Neural progenitor cell (in vitro differentiated cells): ENCODE results near the gene PPM1G. TPM values are rescaled to one million over a fixed set of nuclear protein-coding genes. Genes with fewer than 3 reads are reported as not detected.

Experiments used
- DNase-seq: peaks from one replicate; pipeline ENCODE4 v3.0.0-alpha.2; 2016; ENCODE audit warnings: low spot score
- H2AFZ ChIP-seq: fragments of 200-600 bp; sonication (generic); replicated peaks from 2 replicates; pipeline ENCODE4 v1.6.1; 2016; ENCODE audit warnings: antibody characterized with exemption
- H3F3A ChIP-seq: fragments of 200-600 bp; sonication (generic); 2 replicates; pipeline ENCODE4 v1.6.1; 2016; ENCODE audit warnings: antibody characterized with exemption, low read depth
- H3K27ac ChIP-seq: fragments of 200-600 bp; sonication (generic); 2 replicates; pipeline ENCODE4 v1.5.1; 2016; ENCODE audit warnings: mild to moderate bottlenecking
- H3K27me3 ChIP-seq: fragments of 200-600 bp; sonication (generic); 2 replicates; pipeline ENCODE4 v1.6.1; 2016; ENCODE audit warnings: mild to moderate bottlenecking, moderate library complexity
- H3K36me3 ChIP-seq: fragments of 200-600 bp; sonication (generic); 2 replicates; pipeline ENCODE4 v1.5.1; 2016
- H3K4me1 ChIP-seq: fragments of 200-600 bp; sonication (generic); 2 replicates; pipeline ENCODE4 v1.6.1; 2016; ENCODE audit warnings: mixed run types
- H3K4me2 ChIP-seq: fragments of 200-600 bp; sonication (generic); 2 replicates; pipeline ENCODE4 v1.6.1; 2016
- H3K4me3 ChIP-seq: fragments of 200-600 bp; sonication (generic); 2 replicates; pipeline ENCODE4 v1.5.1; 2016
- H3K79me2 ChIP-seq: fragments of 200-600 bp; sonication (generic); 2 replicates; pipeline ENCODE4 v1.6.1; 2016; ENCODE audit warnings: low read depth
- H3K9ac ChIP-seq: fragments of 200-600 bp; sonication (generic); 2 replicates; pipeline ENCODE4 v1.6.1; 2016
- H3K9me3 ChIP-seq: fragments of 200-600 bp; sonication (generic); 2 replicates; pipeline ENCODE4 v1.5.1; 2016; ENCODE audit warnings: low read depth
- H4K20me1 ChIP-seq: fragments of 200-600 bp; sonication (generic); 2 replicates; pipeline ENCODE4 v1.6.1; 2016; ENCODE audit warnings: low read depth
- H3K27ac Mint-ChIP-seq: 3 replicates; pipeline ENCODE4 v1.8.0; 2021; ENCODE audit warnings: mixed read lengths
- H3K27me3 Mint-ChIP-seq: 2 replicates; pipeline ENCODE4 v1.8.0; 2022; ENCODE audit warnings: low read depth, mild to moderate bottlenecking, inconsistent platforms, moderate library complexity, mixed read lengths; ENCODE audit not compliant: insufficient read depth
- H3K36me3 Mint-ChIP-seq: 3 replicates; pipeline ENCODE4 v1.8.0; 2021; ENCODE audit warnings: mixed read lengths
- H3K4me1 Mint-ChIP-seq: 3 replicates; pipeline ENCODE4 v1.8.0; 2021; ENCODE audit warnings: mixed read lengths
- H3K4me3 Mint-ChIP-seq: 3 replicates; pipeline ENCODE4 v1.8.0; 2021; ENCODE audit warnings: mild to moderate bottlenecking, moderate library complexity, mixed read lengths
- H3K9me3 Mint-ChIP-seq: 3 replicates; pipeline ENCODE4 v1.8.0; 2020; ENCODE audit warnings: mixed read lengths
- CTCF ChIP-seq: fragments of 200-600 bp; sonication (generic); IDR thresholded peaks from 2 replicates; pipeline ENCODE4 v1.5.1; 2017; ENCODE audit warnings: antibody characterized with exemption, mild to moderate bottlenecking
- EZH2 ChIP-seq: fragments of 200-600 bp; sonication (generic); IDR thresholded peaks from 2 replicates; pipeline ENCODE4 v1.6.1; 2017; ENCODE audit warnings: antibody characterized with exemption, mild to moderate bottlenecking, moderate library complexity
- EZH2phosphoT487 ChIP-seq: fragments of 200-600 bp; sonication (generic); IDR thresholded peaks from 2 replicates; pipeline ENCODE4 v1.6.1; 2017; ENCODE audit warnings: antibody characterized with exemption
- total RNA-seq: library from RNA; depleted of rRNA; stranded (reverse); fragments of >200 nt; gene quantifications from 2 replicates; pipeline ENCODE4 v1.2.3, GENCODE V29; 2015; ENCODE audit warnings: low replicate concordance

PPM1G gene
- total RNA-seq, 1 donor from 2014 or later = 114 TPM

- no peaks in the 10 kb centered on the region for H3K9me3 Mint-ChIP-seq
- H3K36me3 ChIP-seq = no peaks in the 10 kb centered on the region
- H3K9ac ChIP-seq = no peak overlapping the region
- H3K27ac Mint-ChIP-seq = no peak overlapping the region
- TF ChIP-seq CTCF (no peak), EZH2phosphoT487 (no peak), EZH2 (no peak)
- H3K27ac ChIP-seq = no peak overlapping the region
- peaks cover 42% of the 10 kb centered on the region for H3K79me2 ChIP-seq
- H3F3A ChIP-seq = peaks cover 45% of the 10 kb centered on the region
- H3K4me1 ChIP-seq = peaks cover 12% of the 10 kb centered on the region
- H3K27me3 ChIP-seq = no peaks in the 10 kb centered on the region
- no peak overlapping the region for H3K4me3 ChIP-seq
- H3K36me3 Mint-ChIP-seq = peaks cover 37% of the 10 kb centered on the region
- peaks cover 18% of the 10 kb centered on the region for H3K27me3 Mint-ChIP-seq
- no peak for DNase-seq
- no peak overlapping the region for H2AFZ ChIP-seq
- H3K4me2 ChIP-seq = no peak overlapping the region
- peak overlapping the region; percentile 24 for H3K4me3 Mint-ChIP-seq
- no peaks in the 10 kb centered on the region for H3K9me3 ChIP-seq
- H3K4me1 Mint-ChIP-seq = peaks cover 26% of the 10 kb centered on the region
- peaks cover 14% of the 10 kb centered on the region for H4K20me1 ChIP-seq
These were observed 33.1 kb downstream of the PPM1G start for GRCh38 chr2:27376151-27376865.

- Histone ChIP-seq H3K36me3 (no peaks in the 10 kb centered on the region), H3K9ac (no peak overlapping the region), H3K79me2 (peaks cover 49% of the 10 kb centered on the region), H2AFZ (no peak overlapping the region), H3K4me3 (no peak overlapping the region), H3K4me1 (peaks cover 13% of the 10 kb centered on the region), H3K4me2 (no peak overlapping the region), H4K20me1 (peaks cover 15% of the 10 kb centered on the region), H3F3A (peaks cover 39% of the 10 kb centered on the region), H3K9me3 (no peaks in the 10 kb centered on the region), H3K27ac (no peak overlapping the region), H3K27me3 (no peaks in the 10 kb centered on the region)
- Mint-ChIP-seq H3K27ac (no peak overlapping the region), H3K27me3 (peaks cover 20% of the 10 kb centered on the region), H3K4me3 (no peak overlapping the region), H3K4me1 (peaks cover 23% of the 10 kb centered on the region), H3K36me3 (peaks cover 34% of the 10 kb centered on the region), H3K9me3 (no peaks in the 10 kb centered on the region)
- DNase-seq = no peak
- TF ChIP-seq CTCF (no peak), EZH2phosphoT487 (no peak), EZH2 (no peak)
These were observed 33.8 kb downstream of the PPM1G start for GRCh38 chr2:27375513-27376099.

GRCh38 chr2:27373567-27373966, 35.8 kb downstream of the PPM1G start:
- no peaks in the 10 kb centered on the region for H3K9me3 Mint-ChIP-seq
- DNase-seq = no peak
- TF ChIP-seq EZH2 (no peak), CTCF (no peak), EZH2phosphoT487 (no peak)
- Histone ChIP-seq H3K4me2 (no peak overlapping the region), H3K4me1 (peaks cover 11% of the 10 kb centered on the region), H3K27me3 (no peaks in the 10 kb centered on the region), H3K36me3 (peaks cover 2% of the 10 kb centered on the region), H3K9me3 (no peaks in the 10 kb centered on the region), H3K4me3 (no peak overlapping the region), H2AFZ (no peak overlapping the region), H3F3A (peaks cover 24% of the 10 kb centered on the region), H3K27ac (no peak overlapping the region), H4K20me1 (peaks cover 23% of the 10 kb centered on the region), H3K79me2 (peaks cover 46% of the 10 kb centered on the region), H3K9ac (no peak overlapping the region)
- peak overlapping the region; percentile 48 for H3K4me3 Mint-ChIP-seq
- H3K36me3 Mint-ChIP-seq = peaks cover 29% of the 10 kb centered on the region
- peaks cover 12% of the 10 kb centered on the region for H3K27me3 Mint-ChIP-seq
- H3K27ac Mint-ChIP-seq = no peak overlapping the region
- H3K4me1 Mint-ChIP-seq = peaks cover 21% of the 10 kb centered on the region
